HCT116 (cell line): Measurements from ENCODE around the gene KATNAL2. TPM values are rescaled to one million over a fixed set of nuclear protein-coding genes. Genes with fewer than 3 reads are reported as not detected.

ENCODE experiments used
- ATAC-seq: fragments of 200-7000 bp; cut with Tn5 transposase; 2 replicates; pipeline ENCODE4 v1.9.1; 2020; ENCODE audit warnings: mild to moderate bottlenecking, moderate library complexity
- BruUV-seq: library from RNA; stranded (reverse); fragments of 400-500 nt; replicated peaks from 2 replicates; lab custom pipeline; 2021; lab: Mats Ljungman, UMichigan
- CTCF ChIA-PET: fragments of 300-600 bp; sonication (Branson Sonifier 250); formaldehyde crosslinking; loops from one replicate; lab custom pipeline; 2021; ENCODE audit warnings: antibody characterized with exemption; lab: Charles Lee
- POLR2A ChIA-PET: fragments of 300-600, 350-600 bp; sonication (Branson Sonifier 250); formaldehyde crosslinking; loops from one replicate; lab custom pipeline; 2021; ENCODE audit warnings: antibody characterized with exemption; lab: Charles Lee
- RAD21 ChIA-PET, 2 experiments: fragments of 300-600 bp; sonication (Branson Sonifier 250); formaldehyde crosslinking; loops; one replicate each; lab custom pipeline; 2023; ENCODE audit warnings: low total read pairs in 2 of 2; ENCODE audit not compliant: uncharacterized antibody in 2 of 2, unreplicated experiment in 2 of 2, low non-redundant PET in 1 of 2; lab: Charles Lee
- DNase-seq: peaks from one replicate; pipeline ENCODE4 v3.0.0-alpha.2; 2010; ENCODE audit warnings: low read depth, low spot score
- H2AFZ ChIP-seq: fragments of 200-600 bp; shearing (Covaris generic), sonication (generic); 2 replicates; pipeline ENCODE4 v1.6.1; 2017; ENCODE audit warnings: low read depth, mixed run types, mixed read lengths, antibody characterized with exemption, low read length; ENCODE audit not compliant: poor library complexity, severe bottlenecking
- H3K27ac ChIP-seq: 2 replicates; pipeline ENCODE4 v1.5.1; 2012; ENCODE audit warnings: low read depth, low read length
- H3K27me3 ChIP-seq: fragments of 200-600 bp; sonication (generic); 2 replicates; pipeline ENCODE4 v1.6.1; 2016; ENCODE audit warnings: mixed run types, low read length, mixed read lengths; ENCODE audit not compliant: insufficient read depth
- H3K36me3 ChIP-seq, 2 experiments: fragments of 200-500 bp in 1 of 2; fragments of 200-600 bp in 1 of 2; sonication (Bioruptor generic) in 1 of 2; sonication (generic) in 1 of 2; 2 replicates each; pipeline versions ENCODE4 v1.5.1 to v1.6.1; 2014 to 2016; ENCODE audit warnings: low read length in 2 of 2, inconsistent platforms in 1 of 2, mixed read lengths in 1 of 2, mixed run types in 1 of 2; ENCODE audit not compliant: insufficient read depth in 2 of 2, control insufficient read depth in 1 of 2
- H3K4me1 ChIP-seq, 2 experiments: fragments of 200-600 bp in 1 of 2; sonication (generic) in 1 of 2; 2 replicates each; pipeline versions ENCODE4 v1.5.1 to v1.6.1; 2012 to 2017; ENCODE audit warnings: low read length in 2 of 2, inconsistent platforms in 1 of 2, mild to moderate bottlenecking in 1 of 2, mixed read lengths in 1 of 2, mixed run types in 1 of 2, moderate library complexity in 1 of 2; ENCODE audit not compliant: insufficient read depth in 2 of 2, control insufficient read depth in 1 of 2
- H3K4me2 ChIP-seq: fragments of 200-600 bp; sonication (generic); 2 replicates; pipeline ENCODE4 v1.6.1; 2017; ENCODE audit warnings: mixed run types, low read length, mixed read lengths
- H3K4me3 ChIP-seq, 2 experiments: fragments of 200-600 bp in 1 of 2; sonication (generic) in 1 of 2; replicated peaks in 1 of 2; 2 replicates each; pipeline ENCODE4 v1.5.1; 2011 to 2016; ENCODE audit warnings: low read length in 2 of 2, control low read depth in 1 of 2, low read depth in 1 of 2, mild to moderate bottlenecking in 1 of 2, mixed read lengths in 1 of 2, mixed run types in 1 of 2
- H3K79me2 ChIP-seq: fragments of 200-600 bp; sonication (generic); 2 replicates; pipeline ENCODE4 v1.6.1; 2017; ENCODE audit warnings: mild to moderate bottlenecking, mixed run types, low read length, moderate library complexity, mixed read lengths; ENCODE audit not compliant: insufficient read depth
- H3K9ac ChIP-seq: fragments of 200-600 bp; sonication (generic); 2 replicates; pipeline ENCODE4 v1.6.1; 2016; ENCODE audit warnings: low read length, mixed read lengths
- H3K9me2 ChIP-seq: fragments of 200-600 bp; sonication (generic), shearing (Covaris generic); 2 replicates; pipeline ENCODE4 v1.6.1; 2017; ENCODE audit warnings: mixed run types, mild to moderate bottlenecking, moderate library complexity; ENCODE audit not compliant: insufficient read depth
- H3K9me3 ChIP-seq, 2 experiments: fragments of 200-500 bp in 1 of 2; fragments of 200-600 bp in 1 of 2; sonication (Bioruptor generic) in 1 of 2; sonication (generic) in 1 of 2; 2 replicates each; pipeline ENCODE4 v1.6.1; 2014 to 2017; ENCODE audit warnings: low read length in 2 of 2, mixed read lengths in 2 of 2, inconsistent platforms in 1 of 2, low read depth in 1 of 2, mild to moderate bottlenecking in 1 of 2, mixed run types in 1 of 2, moderate library complexity in 1 of 2; ENCODE audit not compliant: control insufficient read depth in 1 of 2, insufficient read depth in 1 of 2
- H4K20me1 ChIP-seq: fragments of 200-600 bp; sonication (generic), shearing (Covaris generic); 2 replicates; pipeline ENCODE4 v1.6.1; 2017; ENCODE audit warnings: mixed run types, mild to moderate bottlenecking, moderate library complexity; ENCODE audit not compliant: insufficient read depth
- CBX3 ChIP-seq: IDR thresholded peaks from 2 replicates; pipeline ENCODE4 v1.6.1; 2012; ENCODE audit warnings: low read depth
- CEBPB ChIP-seq: IDR thresholded peaks from 2 replicates; pipeline ENCODE4 v1.6.1; 2012; ENCODE audit warnings: low read depth
- EGR1 ChIP-seq: IDR thresholded peaks from 2 replicates; pipeline ENCODE4 v1.6.1; 2012; ENCODE audit warnings: low read depth
- ELF1 ChIP-seq: IDR thresholded peaks from 2 replicates; pipeline ENCODE4 v1.6.1; 2012; ENCODE audit warnings: low read depth, borderline replicate concordance
- FOSL1 ChIP-seq: IDR thresholded peaks from 2 replicates; pipeline ENCODE4 v1.6.1; 2012; ENCODE audit warnings: low read depth
- JUND ChIP-seq: IDR thresholded peaks from 2 replicates; pipeline ENCODE4 v1.6.1; 2012
- MAX ChIP-seq: IDR thresholded peaks from 2 replicates; pipeline ENCODE4 v1.6.1; 2012
- REST ChIP-seq: IDR thresholded peaks from 2 replicates; pipeline ENCODE4 v1.6.1; 2012; ENCODE audit warnings: low read depth
- SRF ChIP-seq: IDR thresholded peaks from 2 replicates; pipeline ENCODE4 v1.6.1; 2012; ENCODE audit warnings: low read depth
- TCF7L2 ChIP-seq: IDR thresholded peaks from 2 replicates; pipeline ENCODE4 v1.7.0; 2011; ENCODE audit warnings: borderline replicate concordance, inconsistent platforms; ENCODE audit not compliant: insufficient read depth, insufficient read length; ENCODE audit errors: extremely low read depth
- YY1 ChIP-seq: IDR thresholded peaks from 2 replicates; pipeline ENCODE4 v1.6.1; 2011; ENCODE audit warnings: low read length, low read depth, moderate library complexity, mild to moderate bottlenecking; ENCODE audit not compliant: insufficient replicate concordance; ENCODE audit errors: extremely low read depth
- ZBTB33 ChIP-seq: IDR thresholded peaks from 2 replicates; pipeline ENCODE4 v1.6.1; 2011; ENCODE audit warnings: mild to moderate bottlenecking, low read length, moderate library complexity; ENCODE audit not compliant: insufficient replicate concordance; ENCODE audit errors: extremely low read depth
- ZFX ChIP-seq: fragments of 450-650 bp; IDR thresholded peaks from 2 replicates; pipeline ENCODE4 v1.6.1; 2017
- ZNF274 ChIP-seq: fragments of 200-500 bp; sonication (Bioruptor generic); IDR thresholded peaks from 2 replicates; pipeline ENCODE4 v1.6.1; 2014; ENCODE audit warnings: mild to moderate bottlenecking, low read depth, low read length, inconsistent platforms
- intact Hi-C: fragments of 100-400 bp; cut with micrococcal nuclease; formaldehyde crosslinking; loops from 2 replicates; pipeline ENCODE4 v1.10.0; 2022
- total RNA-seq: library from RNA; stranded (reverse); gene quantifications from one replicate; pipeline ENCODE4 v1.2.1, GENCODE V29; 2021; ENCODE audit not compliant: unreplicated experiment

KATNAL2 gene
- total RNA-seq, 1 experiment from 2014 or later: 2.0 TPM

- RAD21 ChIA-PET: no interaction called here
- intact Hi-C loops: no loop called here
Observed at GRCh38 chr18:46939337-46939963, 22.0 kb downstream of the KATNAL2 start.

More at GRCh38 chr18:46939337-46939963, 22.0 kb downstream of the KATNAL2 start:
- POLR2A ChIA-PET: no interaction called here
- peak overlapping the region; percentile 20 for H3K4me2 ChIP-seq
- CTCF ChIA-PET: no interaction called here
- no peaks in the 10 kb centered on the region for H3K36me3 ChIP-seq
- no peaks in the 10 kb centered on the region for H4K20me1 ChIP-seq
- H3K79me2 ChIP-seq: no peaks in the 10 kb centered on the region
- 0 out of 2 replicates have a peak, but pooled peaks cover 3% of the 10 kb centered on the region for H3K9me2 ChIP-seq
- no TSS peak for BruUV-seq
- H3K4me1 ChIP-seq: peaks cover 0 to 9% of the 10 kb centered on the region in 2 experiments; a peak in 3 of 4 replicates
- DNase-seq: no peak
- H3K9me3 ChIP-seq: no peaks in the 10 kb centered on the region
- no peak overlapping the region for H3K27ac ChIP-seq
- H2AFZ ChIP-seq: no peak overlapping the region
- no peak overlapping the region for H3K9ac ChIP-seq
- no peak overlapping the region for H3K4me3 ChIP-seq
- H3K27me3 ChIP-seq: no peaks in the 10 kb centered on the region
- peak; percentile 58 for TF ChIP-seq JUND
- TF ChIP-seq FOSL1: peak; percentile 47
- TF ChIP-seq EGR1: no peak
- no peak for TF ChIP-seq REST
- TF ChIP-seq SRF: no peak
- peak; percentile 24 for TF ChIP-seq TCF7L2
- TF ChIP-seq CBX3: 0 out of 2 replicates have a peak, but pooled peaks have one; percentile 32
- no peak for TF ChIP-seq ELF1
- no peak for TF ChIP-seq ZFX
- no peak for TF ChIP-seq ZNF274
- TF ChIP-seq CEBPB: 0 out of 2 replicates have a peak, but pooled peaks have one; percentile 13
- TF ChIP-seq YY1: no peak
- no peak for TF ChIP-seq ZBTB33
- no peak for TF ChIP-seq MAX
- peak; percentile 74 for ATAC-seq
